Measurements from ENCODE around the gene RDH16.

The RDH16 gene

GRCh38 chr12:56958422-56958821 lies 1.0 kb upstream of the RDH16 start:
- TF ChIP-seq, protein P1, sequence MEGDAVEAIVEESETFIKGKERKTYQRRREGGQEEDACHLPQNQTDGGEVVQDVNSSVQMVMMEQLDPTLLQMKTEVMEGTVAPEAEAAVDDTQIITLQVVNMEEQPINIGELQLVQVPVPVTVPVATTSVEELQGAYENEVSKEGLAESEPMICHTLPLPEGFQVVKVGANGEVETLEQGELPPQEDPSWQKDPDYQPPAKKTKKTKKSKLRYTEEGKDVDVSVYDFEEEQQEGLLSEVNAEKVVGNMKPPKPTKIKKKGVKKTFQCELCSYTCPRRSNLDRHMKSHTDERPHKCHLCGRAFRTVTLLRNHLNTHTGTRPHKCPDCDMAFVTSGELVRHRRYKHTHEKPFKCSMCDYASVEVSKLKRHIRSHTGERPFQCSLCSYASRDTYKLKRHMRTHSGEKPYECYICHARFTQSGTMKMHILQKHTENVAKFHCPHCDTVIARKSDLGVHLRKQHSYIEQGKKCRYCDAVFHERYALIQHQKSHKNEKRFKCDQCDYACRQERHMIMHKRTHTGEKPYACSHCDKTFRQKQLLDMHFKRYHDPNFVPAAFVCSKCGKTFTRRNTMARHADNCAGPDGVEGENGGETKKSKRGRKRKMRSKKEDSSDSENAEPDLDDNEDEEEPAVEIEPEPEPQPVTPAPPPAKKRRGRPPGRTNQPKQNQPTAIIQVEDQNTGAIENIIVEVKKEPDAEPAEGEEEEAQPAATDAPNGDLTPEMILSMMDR (IDR thresholded peaks at IDR 0.05; ENCODE audit: low read depth, low read length) = no peak
- DNase-seq (ENCODE audit: low read depth in 2 of 2) = no peak
- no peak overlapping the region for H3K4me3 ChIP-seq (replicated peaks in 1 of 2; ENCODE audit: low read depth in 2 of 2, low read length in 2 of 2)

- H3K4me3 ChIP-seq (replicated peaks in 1 of 2; ENCODE audit: low read depth in 2 of 2, low read length in 2 of 2) = no peak overlapping the region
- DNase-seq (ENCODE audit: low read depth in 2 of 2) = peak; percentile 27 to 52
- TF ChIP-seq, protein P1 (IDR thresholded peaks at IDR 0.05; ENCODE audit: low read depth, low read length) = no peak
These were observed 1.7 kb downstream of the RDH16 start for GRCh38 chr12:56955631-56956256.

DNA sequence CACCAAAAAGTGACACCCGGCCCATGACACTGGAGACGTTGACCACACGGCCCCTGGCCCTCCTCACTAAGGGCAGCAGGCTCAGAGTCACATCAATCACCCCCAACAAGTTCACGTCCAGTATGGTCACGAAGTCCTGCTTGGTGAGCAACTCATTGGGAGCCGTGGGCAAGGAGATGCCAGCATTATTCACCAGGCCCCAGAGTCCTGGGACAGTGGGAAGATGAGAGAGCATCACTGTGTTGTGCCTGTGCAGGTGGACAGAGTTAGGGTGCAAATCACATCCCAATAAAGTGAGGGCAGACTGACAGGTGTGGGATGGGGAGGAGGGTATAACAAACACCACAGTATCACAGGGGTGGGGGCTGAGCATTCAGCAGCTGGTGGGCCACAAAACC lies 2.5 kb downstream of the RDH16 start:
- no peak for DNase-seq (ENCODE audit: low read depth in 2 of 2)
- no peak overlapping the region for H3K4me3 ChIP-seq (replicated peaks in 1 of 2; ENCODE audit: low read depth in 2 of 2, low read length in 2 of 2)
- TF ChIP-seq, protein P1 (IDR thresholded peaks at IDR 0.05; ENCODE audit: low read depth, low read length) = no peak

DNA sequence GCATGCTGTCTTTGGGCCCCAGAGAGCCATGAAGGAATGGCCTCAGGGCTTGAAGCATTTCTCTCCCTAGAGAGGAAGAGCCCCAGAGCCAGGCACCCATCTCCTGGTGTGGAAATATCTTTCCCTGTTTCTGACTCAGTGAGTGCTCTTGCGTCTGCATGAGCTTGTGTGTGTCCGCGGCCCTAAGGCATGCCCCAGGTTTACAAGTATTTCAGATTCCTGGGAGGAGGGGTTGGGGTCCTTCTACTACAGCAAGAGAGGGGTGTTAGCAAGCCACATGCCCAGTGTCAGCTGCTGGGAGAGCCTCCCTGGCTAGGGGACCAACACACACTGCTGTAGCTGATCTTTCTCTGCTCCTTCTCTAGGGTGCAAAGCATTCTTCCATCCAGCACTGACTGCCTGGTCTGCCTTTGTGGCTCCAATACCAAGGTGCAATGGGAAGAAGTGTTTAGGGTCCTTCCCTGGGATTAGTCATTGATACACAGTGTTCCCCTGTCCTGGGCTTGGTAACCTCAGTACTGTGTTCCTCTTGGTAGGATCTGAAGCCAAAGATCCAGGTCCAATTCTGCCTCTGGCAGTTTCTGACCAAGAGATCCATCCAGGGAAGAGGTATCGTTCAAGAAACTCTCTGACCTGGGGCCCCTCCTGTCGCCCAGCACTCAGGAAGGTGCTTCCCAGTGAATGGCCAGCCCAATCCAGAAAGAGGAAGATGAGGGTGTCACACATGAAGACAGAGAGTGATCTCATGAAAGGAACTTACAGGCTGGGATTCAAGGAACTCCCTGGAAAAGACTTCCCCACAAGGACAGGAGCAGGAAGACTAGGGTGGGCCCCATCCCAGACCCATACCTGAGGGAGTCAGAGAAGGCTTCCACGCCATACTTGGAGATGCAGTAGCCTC lies 3.1 kb downstream of the RDH16 start:
- TF ChIP-seq, protein P1 (IDR thresholded peaks at IDR 0.05; ENCODE audit: low read depth, low read length) = no peak
- H3K4me3 ChIP-seq (replicated peaks in 1 of 2; ENCODE audit: low read depth in 2 of 2, low read length in 2 of 2) = no peak overlapping the region
- no peak for DNase-seq (ENCODE audit: low read depth in 2 of 2)

GRCh38 chr12:56953314-56953713 lies 4.1 kb downstream of the RDH16 start:
- TF ChIP-seq, protein P1 (IDR thresholded peaks at IDR 0.05; ENCODE audit: low read depth, low read length) = no peak
- H3K4me3 ChIP-seq (replicated peaks in 1 of 2; ENCODE audit: low read depth in 2 of 2, low read length in 2 of 2) = no peak overlapping the region
- no peak for DNase-seq (ENCODE audit: low read depth in 2 of 2)

GRCh38 chr12:56951582-56952339 lies 5.6 kb downstream of the RDH16 start:
- TF ChIP-seq, protein P1 (IDR thresholded peaks at IDR 0.05; ENCODE audit: low read depth, low read length) = no peak
- DNase-seq (ENCODE audit: low read depth in 2 of 2) = no peak
- H3K4me3 ChIP-seq (replicated peaks in 1 of 2; ENCODE audit: low read depth in 2 of 2, low read length in 2 of 2) = no peak overlapping the region
